Measurements from ENCODE around the gene SLC30A2.

SLC30A2 gene

GRCh38 chr1:26069941-26070295 lies 24.0 kb upstream of the SLC30A2 start:
- DNase-seq (ENCODE audit: low spot score), result no peak

GRCh38 chr1:26067432-26067911 lies 21.6 kb upstream of the SLC30A2 start, which contains the start of gene TRIM63:
TRIM63 (minus strand) TSS chr1:26067630; CDS start chr1:26067494, 136 bp downstream.
- DNase-seq (ENCODE audit: low spot score), result no peak

- no peak for DNase-seq (ENCODE audit: low spot score)
Observed at GRCh38 chr1:26066857-26067256, 20.9 kb upstream of the SLC30A2 start.

- DNase-seq (ENCODE audit: low spot score), result no peak
Observed at GRCh38 chr1:26066160-26066559, 20.2 kb upstream of the SLC30A2 start.

- DNase-seq (ENCODE audit: low spot score), result no peak
Observed at GRCh38 chr1:26064553-26064952, 18.6 kb upstream of the SLC30A2 start.

- DNase-seq (ENCODE audit: low spot score), result no peak
Observed at GRCh38 chr1:26060832-26061574, 15.1 kb upstream of the SLC30A2 start.

- DNase-seq (ENCODE audit: low spot score), result no peak
Observed at GRCh38 chr1:26059906-26060305, 14.0 kb upstream of the SLC30A2 start.

GRCh38 chr1:26058052-26058595 lies 12.2 kb upstream of the SLC30A2 start:
- no peak for DNase-seq (ENCODE audit: low spot score)

- DNase-seq (ENCODE audit: low spot score), result no peak
Observed at GRCh38 chr1:26057189-26057588, 11.3 kb upstream of the SLC30A2 start.

- DNase-seq (ENCODE audit: low spot score), result no peak
Observed at GRCh38 chr1:26055041-26055440, 9.1 kb upstream of the SLC30A2 start.

GRCh38 chr1:26053718-26054560 lies 8.0 kb upstream of the SLC30A2 start:
- no peak for DNase-seq (ENCODE audit: low spot score)

- no peak for DNase-seq (ENCODE audit: low spot score)
Observed at GRCh38 chr1:26050248-26050640, 4.3 kb upstream of the SLC30A2 start.

- no peak for DNase-seq (ENCODE audit: low spot score)
Observed at GRCh38 chr1:26049531-26050247, 3.8 kb upstream of the SLC30A2 start.

- DNase-seq (ENCODE audit: low spot score), result no peak
Observed at GRCh38 chr1:26047278-26047874, 1.5 kb upstream of the SLC30A2 start.

- DNase-seq (ENCODE audit: low spot score), result no peak
Observed at GRCh38 chr1:26046246-26047095, 553 bp upstream of the SLC30A2 start.

GRCh38 chr1:26044971-26045721 lies 772 bp downstream of the SLC30A2 start:
- DNase-seq (ENCODE audit: low spot score), result no peak

- DNase-seq (ENCODE audit: low spot score), result no peak
Observed at GRCh38 chr1:26044414-26044813, 1.5 kb downstream of the SLC30A2 start.

GRCh38 chr1:26043765-26044164 lies 2.2 kb downstream of the SLC30A2 start:
- DNase-seq (ENCODE audit: low spot score), result no peak

GRCh38 chr1:26041978-26042377 lies 3.9 kb downstream of the SLC30A2 start:
- DNase-seq (ENCODE audit: low spot score), result no peak

- no peak for DNase-seq (ENCODE audit: low spot score)
Observed at GRCh38 chr1:26041401-26041800, 4.5 kb downstream of the SLC30A2 start.
